Activated T-cell treated with anti-CD3 and anti-CD28 coated beads for 48 hours (primary cell): ENCODE data around the gene INTS13.
"Not testable (repeated sequence)": the region's sequence is repeated elsewhere in the genome, so short reads cannot be mapped to it uniquely, and the experiment has no call there.

ENCODE experiments used
- DNase-seq: peaks from one replicate; pipeline ENCODE4 v3.0.0-alpha.2; 2020; ENCODE audit warnings: low read depth

Gene INTS13

GRCh38 chr12:26869908-26870459 lies 67.8 kb downstream of the INTS13 start:
- no peak for DNase-seq

GRCh38 chr12:26869104-26869494 lies 68.7 kb downstream of the INTS13 start:
- DNase-seq = no peak

- no peak for DNase-seq
Observed at GRCh38 chr12:26868447-26869103, 69.2 kb downstream of the INTS13 start.

GRCh38 chr12:26867080-26867479 lies 70.7 kb downstream of the INTS13 start:
- no peak for DNase-seq

GRCh38 chr12:26863515-26863914 lies 74.3 kb downstream of the INTS13 start:
- no peak for DNase-seq

GRCh38 chr12:26862787-26863186 lies 75.0 kb downstream of the INTS13 start:
- DNase-seq = not testable (repeated sequence)

GRCh38 chr12:26861690-26862089 lies 76.1 kb downstream of the INTS13 start:
- DNase-seq = no peak

GRCh38 chr12:26857465-26858176 lies 80.2 kb downstream of the INTS13 start:
- no peak for DNase-seq

GRCh38 chr12:26855337-26855736 lies 82.4 kb downstream of the INTS13 start:
- DNase-seq = no peak
